HL-60 (cell line): Measurements from ENCODE around the gene RHBDF2.

ENCODE experiments used
- DNase-seq, 2 experiments: peaks; one replicate each; pipeline ENCODE4 v3.0.0-alpha.2; 2010 to 2020; ENCODE audit warnings: low read depth in 1 of 2, low spot score in 1 of 2
- H3K27ac ChIP-seq: fragments of 250-450 bp; sonication (Bioruptor Pico); replicated peaks from 2 replicates; pipeline ENCODE4 v1.5.1; 2020; ENCODE audit warnings: mild to moderate bottlenecking, moderate library complexity
- H3K27me3 ChIP-seq: fragments of 250-450 bp; sonication (Bioruptor Pico); 2 replicates; pipeline ENCODE4 v1.5.1; 2021; ENCODE audit warnings: mild to moderate bottlenecking, moderate library complexity; ENCODE audit not compliant: insufficient read depth, poor library complexity, severe bottlenecking
- H3K4me3 ChIP-seq: replicated peaks from 2 replicates; pipeline ENCODE4 v1.5.1; 2011; ENCODE audit warnings: mild to moderate bottlenecking, control low read depth, low read length; ENCODE audit not compliant: insufficient read depth
- CTCF ChIP-seq: IDR thresholded peaks from one replicate; pipeline ENCODE4 v1.5.1; 2011; ENCODE audit warnings: low read length, control low read depth, inconsistent platforms; ENCODE audit not compliant: insufficient read depth
- GABPA ChIP-seq: IDR thresholded peaks from 2 replicates; pipeline ENCODE4 v1.6.1; 2012; ENCODE audit warnings: low read depth
- POLR2AphosphoS5 ChIP-seq: IDR thresholded peaks from 2 replicates; pipeline ENCODE4 v1.6.1; 2012; ENCODE audit warnings: low read depth
- SPI1 ChIP-seq: IDR thresholded peaks from 2 replicates; pipeline ENCODE4 v1.6.1; 2012; ENCODE audit warnings: low read depth, mild to moderate bottlenecking, borderline replicate concordance
- TF ChIP-seq, protein P1 (sequence below): IDR thresholded peaks from 2 replicates; pipeline ENCODE4 v1.6.1; 2012; ENCODE audit warnings: low read depth; ENCODE audit not compliant: insufficient replicate concordance

The RHBDF2 gene

DNA sequence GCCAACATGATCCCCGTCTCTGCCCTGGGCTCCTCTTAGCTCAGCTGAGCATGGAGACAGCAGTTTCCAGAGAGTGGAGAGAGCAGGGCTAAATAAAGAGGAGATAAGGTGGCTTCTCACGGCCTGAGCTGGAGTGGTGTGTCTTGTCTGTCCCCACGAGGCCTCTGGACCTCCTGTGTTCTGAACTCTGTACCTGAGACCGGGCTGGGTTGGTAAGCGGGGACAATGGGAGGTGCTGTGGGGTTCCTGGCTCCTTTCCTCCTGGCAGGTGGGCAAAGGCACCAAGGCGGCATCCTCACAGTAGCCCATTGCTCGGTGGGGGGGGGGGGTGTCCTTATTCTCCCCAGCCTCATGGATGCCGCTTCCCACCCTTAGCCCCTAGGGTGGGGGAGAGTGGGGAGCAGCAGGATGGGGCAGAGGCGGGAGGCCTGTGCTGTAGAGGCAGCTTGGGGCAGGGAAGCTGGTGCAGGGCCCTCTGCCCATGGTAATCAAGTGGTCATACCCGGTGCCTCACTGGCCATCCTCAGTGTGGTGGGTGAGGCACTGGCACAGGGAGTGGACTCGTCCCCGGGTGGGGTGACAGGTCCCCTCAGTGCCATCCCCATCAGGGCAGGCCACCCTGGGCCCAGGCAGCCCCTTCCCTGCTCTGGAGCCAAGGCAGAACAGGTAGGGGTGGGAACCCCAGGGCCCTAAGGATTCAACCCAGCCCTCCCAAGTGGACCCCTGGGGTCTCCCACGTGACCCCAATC lies 31.1 kb downstream of the RHBDF2 start:
- DNase-seq = no peak
- Histone ChIP-seq H3K27ac (no peak overlapping the region), H3K27me3 (no peaks in the 10 kb centered on the region), H3K4me3 (no peak overlapping the region)
- no peak for TF ChIP-seq CTCF
- TF ChIP-seq, protein P1, sequence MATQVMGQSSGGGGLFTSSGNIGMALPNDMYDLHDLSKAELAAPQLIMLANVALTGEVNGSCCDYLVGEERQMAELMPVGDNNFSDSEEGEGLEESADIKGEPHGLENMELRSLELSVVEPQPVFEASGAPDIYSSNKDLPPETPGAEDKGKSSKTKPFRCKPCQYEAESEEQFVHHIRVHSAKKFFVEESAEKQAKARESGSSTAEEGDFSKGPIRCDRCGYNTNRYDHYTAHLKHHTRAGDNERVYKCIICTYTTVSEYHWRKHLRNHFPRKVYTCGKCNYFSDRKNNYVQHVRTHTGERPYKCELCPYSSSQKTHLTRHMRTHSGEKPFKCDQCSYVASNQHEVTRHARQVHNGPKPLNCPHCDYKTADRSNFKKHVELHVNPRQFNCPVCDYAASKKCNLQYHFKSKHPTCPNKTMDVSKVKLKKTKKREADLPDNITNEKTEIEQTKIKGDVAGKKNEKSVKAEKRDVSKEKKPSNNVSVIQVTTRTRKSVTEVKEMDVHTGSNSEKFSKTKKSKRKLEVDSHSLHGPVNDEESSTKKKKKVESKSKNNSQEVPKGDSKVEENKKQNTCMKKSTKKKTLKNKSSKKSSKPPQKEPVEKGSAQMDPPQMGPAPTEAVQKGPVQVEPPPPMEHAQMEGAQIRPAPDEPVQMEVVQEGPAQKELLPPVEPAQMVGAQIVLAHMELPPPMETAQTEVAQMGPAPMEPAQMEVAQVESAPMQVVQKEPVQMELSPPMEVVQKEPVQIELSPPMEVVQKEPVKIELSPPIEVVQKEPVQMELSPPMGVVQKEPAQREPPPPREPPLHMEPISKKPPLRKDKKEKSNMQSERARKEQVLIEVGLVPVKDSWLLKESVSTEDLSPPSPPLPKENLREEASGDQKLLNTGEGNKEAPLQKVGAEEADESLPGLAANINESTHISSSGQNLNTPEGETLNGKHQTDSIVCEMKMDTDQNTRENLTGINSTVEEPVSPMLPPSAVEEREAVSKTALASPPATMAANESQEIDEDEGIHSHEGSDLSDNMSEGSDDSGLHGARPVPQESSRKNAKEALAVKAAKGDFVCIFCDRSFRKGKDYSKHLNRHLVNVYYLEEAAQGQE = no peak
- no peak for TF ChIP-seq POLR2AphosphoS5
- TF ChIP-seq GABPA = no peak
- TF ChIP-seq SPI1 = no peak

DNA sequence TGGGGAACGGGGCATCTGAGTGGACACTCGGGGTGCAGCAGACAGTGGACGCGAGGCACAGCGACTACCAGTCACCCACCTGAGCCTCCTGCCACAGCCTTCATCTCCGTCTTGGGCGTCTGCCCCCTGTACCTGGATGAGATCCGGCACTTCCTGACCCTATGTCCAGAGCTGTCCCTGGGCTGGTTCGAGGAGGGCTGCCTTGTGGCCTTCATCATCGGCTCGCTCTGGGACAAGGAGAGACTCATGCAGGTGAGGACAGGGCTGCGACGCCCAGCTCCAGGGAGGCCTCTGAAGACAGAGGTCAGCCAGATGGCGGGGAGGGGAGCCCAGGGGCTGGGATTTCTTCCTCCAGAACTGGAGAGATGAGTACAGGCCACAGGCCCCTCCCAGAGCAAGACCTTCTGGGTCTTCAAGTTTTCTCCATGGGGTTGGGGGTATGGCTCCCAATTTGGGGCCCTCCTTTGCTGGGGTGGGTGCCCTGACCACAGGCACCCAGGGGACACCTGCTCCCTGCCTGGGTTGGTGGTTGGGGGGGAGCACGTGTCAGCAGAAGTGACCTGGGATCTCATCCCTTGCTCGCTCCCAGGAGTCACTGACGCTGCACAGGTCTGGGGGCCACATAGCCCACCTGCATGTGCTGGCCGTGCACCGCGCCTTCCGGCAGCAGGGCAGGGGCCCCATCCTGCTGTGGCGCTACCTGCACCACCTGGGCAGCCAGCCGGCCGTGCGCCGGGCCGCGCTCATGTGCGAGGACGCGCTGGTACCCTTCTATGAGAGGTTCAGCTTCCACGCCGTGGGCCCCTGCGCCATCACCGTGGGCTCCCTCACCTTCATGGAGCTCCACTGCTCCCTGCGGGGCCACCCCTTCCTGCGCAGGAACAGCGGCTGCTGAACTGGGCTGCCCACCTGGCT lies 31.9 kb downstream of the RHBDF2 start:
- Histone ChIP-seq H3K27me3 (no peaks in the 10 kb centered on the region), H3K4me3 (no peak overlapping the region), H3K27ac (no peak overlapping the region)
- no peak for TF ChIP-seq GABPA
- TF ChIP-seq CTCF = no peak
- TF ChIP-seq, protein P1 = no peak
- no peak for TF ChIP-seq SPI1
- TF ChIP-seq POLR2AphosphoS5 = no peak
- DNase-seq = no peak

- H3K4me3 ChIP-seq = no peak overlapping the region
Measured at GRCh38 chr17:76468634-76469010, 32.6 kb downstream of the RHBDF2 start.

More at GRCh38 chr17:76468634-76469010, 32.6 kb downstream of the RHBDF2 start:
- TF ChIP-seq GABPA = no peak
- TF ChIP-seq, protein P1 = no peak
- TF ChIP-seq CTCF = no peak
- TF ChIP-seq POLR2AphosphoS5 = no peak
- no peak for TF ChIP-seq SPI1
- Histone ChIP-seq H3K27me3 (no peaks in the 10 kb centered on the region), H3K27ac (no peak overlapping the region)
- DNase-seq = no peak
